Nephron progenitor cell (in vitro differentiated cells): ENCODE measurements around the gene FRMD5.

Experiments
- DNase-seq: peaks from one replicate; pipeline ENCODE4 v3.0.0; 2021
- H3K27ac Mint-ChIP-seq: 2 replicates; pipeline ENCODE4 v1.8.0; 2021; ENCODE audit warnings: mild to moderate bottlenecking, moderate library complexity, mixed read lengths
- H3K27me3 Mint-ChIP-seq: 2 replicates; pipeline ENCODE4 v1.8.0; 2021; ENCODE audit warnings: mild to moderate bottlenecking, low read depth, mixed read lengths; ENCODE audit not compliant: poor library complexity
- H3K36me3 Mint-ChIP-seq: 2 replicates; pipeline ENCODE4 v1.8.0; 2021; ENCODE audit warnings: low read depth, mixed read lengths
- H3K4me1 Mint-ChIP-seq: 2 replicates; pipeline ENCODE4 v1.8.0; 2021; ENCODE audit warnings: mixed read lengths
- H3K4me3 Mint-ChIP-seq: 2 replicates; pipeline ENCODE4 v1.8.0; 2021; ENCODE audit warnings: mild to moderate bottlenecking, moderate library complexity, mixed read lengths
- H3K9me3 Mint-ChIP-seq: 2 replicates; pipeline ENCODE4 v1.8.0; 2021; ENCODE audit warnings: mild to moderate bottlenecking, moderate library complexity, mixed read lengths
- TF ChIP-seq, protein P1 (sequence below): fragments of 200-600 bp; sonication (generic); IDR thresholded peaks from 2 replicates; pipeline ENCODE4 v1.5.0; 2021; ENCODE audit warnings: antibody characterized with exemption

Gene FRMD5

GRCh38 chr15:43966646-43967045 lies 228.4 kb downstream of the FRMD5 start:
- TF ChIP-seq, protein P1, sequence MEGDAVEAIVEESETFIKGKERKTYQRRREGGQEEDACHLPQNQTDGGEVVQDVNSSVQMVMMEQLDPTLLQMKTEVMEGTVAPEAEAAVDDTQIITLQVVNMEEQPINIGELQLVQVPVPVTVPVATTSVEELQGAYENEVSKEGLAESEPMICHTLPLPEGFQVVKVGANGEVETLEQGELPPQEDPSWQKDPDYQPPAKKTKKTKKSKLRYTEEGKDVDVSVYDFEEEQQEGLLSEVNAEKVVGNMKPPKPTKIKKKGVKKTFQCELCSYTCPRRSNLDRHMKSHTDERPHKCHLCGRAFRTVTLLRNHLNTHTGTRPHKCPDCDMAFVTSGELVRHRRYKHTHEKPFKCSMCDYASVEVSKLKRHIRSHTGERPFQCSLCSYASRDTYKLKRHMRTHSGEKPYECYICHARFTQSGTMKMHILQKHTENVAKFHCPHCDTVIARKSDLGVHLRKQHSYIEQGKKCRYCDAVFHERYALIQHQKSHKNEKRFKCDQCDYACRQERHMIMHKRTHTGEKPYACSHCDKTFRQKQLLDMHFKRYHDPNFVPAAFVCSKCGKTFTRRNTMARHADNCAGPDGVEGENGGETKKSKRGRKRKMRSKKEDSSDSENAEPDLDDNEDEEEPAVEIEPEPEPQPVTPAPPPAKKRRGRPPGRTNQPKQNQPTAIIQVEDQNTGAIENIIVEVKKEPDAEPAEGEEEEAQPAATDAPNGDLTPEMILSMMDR = no peak
- no peak for DNase-seq
- Mint-ChIP-seq H3K27ac (peak overlapping the region; percentile 5), H3K9me3 (no peaks in the 10 kb centered on the region), H3K36me3 (no peaks in the 10 kb centered on the region), H3K27me3 (peaks cover 3% of the 10 kb centered on the region), H3K4me1 (no peaks in the 10 kb centered on the region), H3K4me3 (no peak overlapping the region)

DNA sequence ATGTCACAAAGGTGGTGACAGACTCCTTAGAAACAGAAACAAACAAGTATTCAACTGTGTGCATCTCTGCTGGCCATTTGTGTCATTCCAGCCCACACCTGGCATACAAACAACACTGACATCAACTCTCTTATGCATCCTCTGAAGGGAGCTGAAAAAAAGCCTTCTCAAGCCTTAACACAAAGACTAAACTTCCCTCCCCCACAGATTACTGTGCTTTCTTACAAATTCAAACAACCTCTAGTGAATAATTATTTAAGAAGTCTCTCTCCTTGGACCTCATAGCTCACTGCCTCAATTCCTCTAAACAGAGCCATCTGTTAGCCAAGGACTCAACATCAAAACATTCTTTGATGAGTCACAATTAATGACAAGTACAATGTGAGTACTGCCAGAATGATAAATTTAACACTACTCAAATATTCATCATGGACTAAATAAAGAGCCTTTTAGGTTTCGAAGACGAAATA lies 236.2 kb downstream of the FRMD5 start:
- Mint-ChIP-seq H3K27me3 (peaks cover 9% of the 10 kb centered on the region), H3K4me3 (no peak overlapping the region), H3K9me3 (no peaks in the 10 kb centered on the region), H3K27ac (no peak overlapping the region), H3K4me1 (no peaks in the 10 kb centered on the region), H3K36me3 (no peaks in the 10 kb centered on the region)
- TF ChIP-seq, protein P1 = no peak
- no peak for DNase-seq

GRCh38 chr15:43957724-43958123 lies 237.3 kb downstream of the FRMD5 start:
- Mint-ChIP-seq H3K27me3 (peaks cover 12% of the 10 kb centered on the region), H3K4me3 (no peak overlapping the region), H3K4me1 (peaks cover 6% of the 10 kb centered on the region), H3K27ac (no peak overlapping the region), H3K9me3 (no peaks in the 10 kb centered on the region), H3K36me3 (no peaks in the 10 kb centered on the region)
- DNase-seq = no peak
- TF ChIP-seq, protein P1 = no peak

DNA sequence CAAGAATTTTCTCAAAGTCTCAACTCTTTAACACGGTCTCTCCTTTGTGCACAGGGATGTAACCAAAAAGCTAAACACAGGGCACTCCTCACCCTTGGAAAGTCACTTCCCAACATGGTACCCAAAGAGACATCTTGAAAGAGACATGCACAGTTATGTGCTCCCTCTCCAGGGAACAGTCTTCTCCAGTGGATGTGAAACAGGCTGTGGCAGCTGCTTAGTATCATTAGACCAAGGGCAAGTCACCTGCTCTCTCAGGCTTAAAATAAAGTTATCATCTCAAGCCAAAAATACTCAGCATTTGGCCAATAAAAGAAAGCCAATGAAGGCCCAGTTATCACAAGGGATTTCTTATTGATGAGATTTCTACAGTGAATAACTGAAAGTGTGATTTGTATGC lies 239.9 kb downstream of the FRMD5 start:
- no peak for DNase-seq
- no peak overlapping the region for H3K4me3 Mint-ChIP-seq
- H3K27me3 Mint-ChIP-seq = peaks cover 12% of the 10 kb centered on the region
- H3K9me3 Mint-ChIP-seq = no peaks in the 10 kb centered on the region
- H3K4me1 Mint-ChIP-seq = peaks cover 17% of the 10 kb centered on the region
- no peaks in the 10 kb centered on the region for H3K36me3 Mint-ChIP-seq
- TF ChIP-seq, protein P1 = no peak
- H3K27ac Mint-ChIP-seq = no peak overlapping the region

GRCh38 chr15:43954181-43954621 lies 240.9 kb downstream of the FRMD5 start:
- no peak overlapping the region for H3K27ac Mint-ChIP-seq
- DNase-seq = no peak
- TF ChIP-seq, protein P1 = no peak
- H3K27me3 Mint-ChIP-seq = peaks cover 12% of the 10 kb centered on the region
- H3K9me3 Mint-ChIP-seq = no peaks in the 10 kb centered on the region
- no peak overlapping the region for H3K4me3 Mint-ChIP-seq
- H3K36me3 Mint-ChIP-seq = no peaks in the 10 kb centered on the region
- H3K4me1 Mint-ChIP-seq = peaks cover 17% of the 10 kb centered on the region

- TF ChIP-seq, protein P1 = no peak
- H3K27ac Mint-ChIP-seq = no peak overlapping the region
These were observed 241.7 kb downstream of the FRMD5 start for GRCh38 chr15:43953402-43953801.

More at GRCh38 chr15:43953402-43953801, 241.7 kb downstream of the FRMD5 start:
- no peak overlapping the region for H3K4me3 Mint-ChIP-seq
- no peaks in the 10 kb centered on the region for H3K36me3 Mint-ChIP-seq
- H3K27me3 Mint-ChIP-seq = peaks cover 16% of the 10 kb centered on the region
- peaks cover 17% of the 10 kb centered on the region for H3K4me1 Mint-ChIP-seq
- DNase-seq = no peak
- H3K9me3 Mint-ChIP-seq = no peaks in the 10 kb centered on the region
